Measurements from ENCODE around the gene CASZ1. TPM values are rescaled to one million over a fixed set of nuclear protein-coding genes. Genes with fewer than 3 reads are reported as not detected.

Gene CASZ1
- total and polyA plus RNA-seq, 9 of the 15 experiments (the other 6 are each of a cell fraction or from before 2014, with no cell fraction given), result 0.01 to 4.0 (median 0.76) TPM; not detected in 1

DNA sequence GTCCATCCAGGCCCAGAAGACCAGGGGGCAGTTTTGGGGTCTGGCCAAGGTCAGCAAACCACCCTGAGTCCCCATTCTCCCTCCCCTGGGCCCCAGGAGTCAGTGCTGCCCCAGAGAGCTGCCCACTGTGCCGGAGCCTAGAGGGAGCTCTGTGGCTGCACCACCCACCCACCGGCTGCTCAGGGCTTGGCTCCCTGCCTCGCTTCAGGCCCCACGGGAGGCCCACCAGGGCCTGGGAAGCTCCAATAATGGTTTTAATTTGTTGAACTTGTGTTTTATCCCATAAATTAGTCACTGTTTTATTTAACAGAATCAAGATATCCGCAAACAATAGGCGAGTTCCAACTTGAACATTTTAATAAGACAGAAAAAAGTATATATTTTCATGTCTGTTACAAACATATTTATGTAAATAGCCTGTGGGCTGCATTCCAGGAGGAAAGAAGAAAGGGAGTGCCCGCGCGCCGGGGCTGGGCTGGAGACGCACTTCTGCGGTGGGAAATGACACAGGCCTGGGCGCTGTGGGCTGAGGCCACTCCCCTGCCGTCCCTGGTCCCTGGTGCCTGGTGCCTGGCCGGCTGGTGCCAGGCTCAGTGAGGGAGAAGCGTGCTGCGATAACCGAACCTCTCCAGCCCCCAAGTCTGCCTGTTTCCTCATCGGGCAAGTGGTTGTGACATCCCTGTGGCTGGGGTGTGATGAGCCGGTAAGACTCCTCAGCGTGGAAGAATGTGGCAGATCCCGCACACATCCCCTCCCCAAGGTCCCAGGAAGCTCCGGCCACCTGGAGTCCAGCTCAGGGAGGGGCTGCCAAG, 161.2 kb downstream of the CASZ1 start:
- in situ Hi-C loops (cut with MboI), result no loop called here
- Histone ChIP-seq H3K4me1 (replicated peaks in 1 of 2; ENCODE audit: control insufficient read depth in 2 of 2, insufficient read depth in 2 of 2, low read length in 2 of 2) (peaks cover 0 to 58% of the 10 kb centered on the region in 2 experiments; a peak in 1 of 5 replicates), H4K20me1 (replicated peaks; ENCODE audit: control insufficient read depth, insufficient read depth, low read length) (no peaks in the 10 kb centered on the region), H3K27ac (ENCODE audit: extremely low read depth, low read depth, low read length) (no peak overlapping the region), H2AFZ (ENCODE audit: low read depth, low read length) (no peak overlapping the region), H3K9ac (ENCODE audit: insufficient read depth in 1 of 2, low read depth in 2 of 2, low read length in 2 of 2) (no peak overlapping the region; a peak in 1 of 4 replicates), H3K4me2 (ENCODE audit: insufficient read depth, low read length) (no peak overlapping the region), H3K79me2 (ENCODE audit: control insufficient read depth, insufficient read depth, low read length) (no peaks in the 10 kb centered on the region), H3K4me3 (no peak overlapping the region), H3K9me1 (ENCODE audit: control insufficient read depth, insufficient read depth, low read length) (peaks cover 3% of the 10 kb centered on the region), H3K27me3 (ENCODE audit: control insufficient read depth in 2 of 2, insufficient read depth in 2 of 2, low read length in 2 of 2) (peaks cover 0 to 5% of the 10 kb centered on the region in 2 experiments; a peak in 1 of 5 replicates), H3K9me3 (replicated peaks; ENCODE audit: control insufficient read depth, insufficient read depth, low read depth, low read length) (no peaks in the 10 kb centered on the region), H3K36me3 (ENCODE audit: control insufficient read depth, insufficient read depth, low read length) (peaks cover 14% of the 10 kb centered on the region; the same call in 1 of the 3 replicates)
- ChIA-PET POLR2A (interaction anchor here (0.6 to 2.2 kb wide), 4 partner anchors 9 to 160 kb away, joined by 3 to 6 read pairs (median 4); no protein-coding TSS in a partner anchor), CTCF (ENCODE audit: low intra/inter-chr PET ratio) (no interaction called here)
- DNase-seq (ENCODE audit: extremely low read depth in 1 of 4, low spot score in 3 of 4) (no peak), FAIRE-seq (no peak), ATAC-seq (peak; percentile 17; the same call in 1 of the 3 replicates)
- intact Hi-C loops (cut with micrococcal nuclease), result no loop called here
- 63% methylated on average over 18 of the region's 23 CpGs for WGBS (ENCODE audit: insufficient coverage, low coverage, missing lambda C conversion rate)
- TF ChIP-seq, protein P1, sequence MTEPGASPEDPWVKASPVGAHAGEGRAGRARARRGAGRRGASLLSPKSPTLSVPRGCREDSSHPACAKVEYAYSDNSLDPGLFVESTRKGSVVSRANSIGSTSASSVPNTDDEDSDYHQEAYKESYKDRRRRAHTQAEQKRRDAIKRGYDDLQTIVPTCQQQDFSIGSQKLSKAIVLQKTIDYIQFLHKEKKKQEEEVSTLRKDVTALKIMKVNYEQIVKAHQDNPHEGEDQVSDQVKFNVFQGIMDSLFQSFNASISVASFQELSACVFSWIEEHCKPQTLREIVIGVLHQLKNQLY (CRISPR knock-in tag; conservative IDR thresholded peaks at IDR 0.05), result no peak
- TF ChIP-seq CTBP1 (IDR thresholded peaks at IDR 0.05; ENCODE audit: borderline replicate concordance) (no peak), POLR2G (IDR thresholded peaks at IDR 0.05; ENCODE audit: low read depth, low read length) (peak; percentile 13), STAT5B (CRISPR knock-in tag; IDR thresholded peaks at IDR 0.05) (no peak), CREBBP (IDR thresholded peaks at IDR 0.05; ENCODE audit: low read depth, low read length) (no peak), POLR2A (conservative IDR thresholded peaks at IDR 0.05) (no peak)
- TF ChIP-seq, protein P2, sequence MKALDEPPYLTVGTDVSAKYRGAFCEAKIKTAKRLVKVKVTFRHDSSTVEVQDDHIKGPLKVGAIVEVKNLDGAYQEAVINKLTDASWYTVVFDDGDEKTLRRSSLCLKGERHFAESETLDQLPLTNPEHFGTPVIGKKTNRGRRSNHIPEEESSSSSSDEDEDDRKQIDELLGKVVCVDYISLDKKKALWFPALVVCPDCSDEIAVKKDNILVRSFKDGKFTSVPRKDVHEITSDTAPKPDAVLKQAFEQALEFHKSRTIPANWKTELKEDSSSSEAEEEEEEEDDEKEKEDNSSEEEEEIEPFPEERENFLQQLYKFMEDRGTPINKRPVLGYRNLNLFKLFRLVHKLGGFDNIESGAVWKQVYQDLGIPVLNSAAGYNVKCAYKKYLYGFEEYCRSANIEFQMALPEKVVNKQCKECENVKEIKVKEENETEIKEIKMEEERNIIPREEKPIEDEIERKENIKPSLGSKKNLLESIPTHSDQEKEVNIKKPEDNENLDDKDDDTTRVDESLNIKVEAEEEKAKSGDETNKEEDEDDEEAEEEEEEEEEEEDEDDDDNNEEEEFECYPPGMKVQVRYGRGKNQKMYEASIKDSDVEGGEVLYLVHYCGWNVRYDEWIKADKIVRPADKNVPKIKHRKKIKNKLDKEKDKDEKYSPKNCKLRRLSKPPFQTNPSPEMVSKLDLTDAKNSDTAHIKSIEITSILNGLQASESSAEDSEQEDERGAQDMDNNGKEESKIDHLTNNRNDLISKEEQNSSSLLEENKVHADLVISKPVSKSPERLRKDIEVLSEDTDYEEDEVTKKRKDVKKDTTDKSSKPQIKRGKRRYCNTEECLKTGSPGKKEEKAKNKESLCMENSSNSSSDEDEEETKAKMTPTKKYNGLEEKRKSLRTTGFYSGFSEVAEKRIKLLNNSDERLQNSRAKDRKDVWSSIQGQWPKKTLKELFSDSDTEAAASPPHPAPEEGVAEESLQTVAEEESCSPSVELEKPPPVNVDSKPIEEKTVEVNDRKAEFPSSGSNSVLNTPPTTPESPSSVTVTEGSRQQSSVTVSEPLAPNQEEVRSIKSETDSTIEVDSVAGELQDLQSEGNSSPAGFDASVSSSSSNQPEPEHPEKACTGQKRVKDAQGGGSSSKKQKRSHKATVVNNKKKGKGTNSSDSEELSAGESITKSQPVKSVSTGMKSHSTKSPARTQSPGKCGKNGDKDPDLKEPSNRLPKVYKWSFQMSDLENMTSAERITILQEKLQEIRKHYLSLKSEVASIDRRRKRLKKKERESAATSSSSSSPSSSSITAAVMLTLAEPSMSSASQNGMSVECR (CRISPR knock-in tag; IDR thresholded peaks at IDR 0.05), result no peak
- TF ChIP-seq, protein P3, sequence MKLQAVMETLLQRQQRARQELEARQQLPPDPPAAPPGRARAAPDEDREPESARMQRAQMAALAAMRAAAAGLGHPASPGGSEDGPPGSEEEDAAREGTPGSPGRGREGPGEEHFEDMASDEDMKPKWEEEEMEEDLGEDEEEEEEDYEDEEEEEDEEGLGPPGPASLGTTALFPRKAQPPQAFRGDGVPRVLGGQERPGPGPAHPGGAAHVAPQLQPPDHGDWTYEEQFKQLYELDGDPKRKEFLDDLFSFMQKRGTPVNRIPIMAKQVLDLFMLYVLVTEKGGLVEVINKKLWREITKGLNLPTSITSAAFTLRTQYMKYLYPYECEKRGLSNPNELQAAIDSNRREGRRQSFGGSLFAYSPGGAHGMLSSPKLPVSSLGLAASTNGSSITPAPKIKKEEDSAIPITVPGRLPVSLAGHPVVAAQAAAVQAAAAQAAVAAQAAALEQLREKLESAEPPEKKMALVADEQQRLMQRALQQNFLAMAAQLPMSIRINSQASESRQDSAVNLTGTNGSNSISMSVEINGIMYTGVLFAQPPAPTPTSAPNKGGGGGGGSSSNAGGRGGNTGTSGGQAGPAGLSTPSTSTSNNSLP (IDR thresholded peaks at IDR 0.05; ENCODE audit: borderline replicate concordance, low read depth, low read length), result no peak
- no TSS peak for BruUV-seq (replicated peaks)
